OCI-LY3 (cell line): ENCODE data around the gene ZFAND5.

ENCODE experiments used
- H2AFZ ChIP-seq: fragments of 200-600, 300-600 bp; shearing (Covaris generic); 2 replicates; pipeline ENCODE4 v1.6.0; 2014; ENCODE audit warnings: antibody characterized with exemption, low read depth, low read length
- H3K27ac ChIP-seq: fragments of 200-600, 300-600 bp; sonication (generic); 2 replicates; pipeline ENCODE4 v1.5.1; 2014; ENCODE audit warnings: mild to moderate bottlenecking, low read length, moderate library complexity, mixed read lengths
- H3K27me3 ChIP-seq: fragments of 200-600, 300-600 bp; sonication (generic); 2 replicates; pipeline ENCODE4 v1.6.1; 2014; ENCODE audit warnings: low read depth, low read length, mixed read lengths
- H3K36me3 ChIP-seq: fragments of 200-600, 300-600 bp; sonication (generic); replicated peaks from 2 replicates; pipeline ENCODE3; 2014; ENCODE audit warnings: low read depth, low read length, mixed read lengths
- H3K4me1 ChIP-seq: fragments of 300-600, 200-600 bp; sonication (generic); 2 replicates; pipeline ENCODE4 v1.6.1; 2014; ENCODE audit warnings: low read length, mixed read lengths
- H3K4me2 ChIP-seq: fragments of 200-600, 300-600 bp; sonication (generic); 2 replicates; pipeline ENCODE4 v1.6.1; 2014; ENCODE audit warnings: low read length, mixed read lengths
- H3K4me3 ChIP-seq: fragments of 300-600, 200-600 bp; sonication (generic); 2 replicates; pipeline ENCODE4 v1.5.1; 2014; ENCODE audit warnings: antibody characterized with exemption, mild to moderate bottlenecking, low read length, moderate library complexity
- H3K79me2 ChIP-seq: fragments of 300-600, 200-600 bp; shearing (Covaris generic); 2 replicates; pipeline ENCODE4 v1.6.1; 2014; ENCODE audit warnings: mild to moderate bottlenecking, low read length, mixed read lengths
- H3K9ac ChIP-seq: fragments of 300-600, 200-600 bp; shearing (Covaris generic); 2 replicates; pipeline ENCODE4 v1.6.0; 2014; ENCODE audit warnings: mild to moderate bottlenecking, low read length, moderate library complexity
- H3K9me3 ChIP-seq: fragments of 200-600, 300-600 bp; shearing (Covaris generic); 2 replicates; pipeline ENCODE4 v1.6.1; 2014; ENCODE audit warnings: low read length, mixed read lengths; ENCODE audit not compliant: insufficient read depth
- H4K20me1 ChIP-seq: fragments of 200-600, 300-600 bp; sonication (generic); 2 replicates; pipeline ENCODE4 v1.6.1; 2016; ENCODE audit warnings: low read length, mixed read lengths; ENCODE audit not compliant: insufficient read depth
- CTCF ChIP-seq: fragments of 200-600, 300-600 bp; sonication (generic); IDR thresholded peaks from 2 replicates; pipeline ENCODE4 v1.5.1; 2014; ENCODE audit warnings: antibody characterized with exemption, low read length, low read depth
- EZH2phosphoT487 ChIP-seq: fragments of 200-600 bp; shearing (Covaris generic); IDR thresholded peaks from 2 replicates; pipeline ENCODE4 v1.6.1; 2018; ENCODE audit warnings: antibody characterized with exemption, mixed run types, low read depth

ZFAND5 gene

DNA sequence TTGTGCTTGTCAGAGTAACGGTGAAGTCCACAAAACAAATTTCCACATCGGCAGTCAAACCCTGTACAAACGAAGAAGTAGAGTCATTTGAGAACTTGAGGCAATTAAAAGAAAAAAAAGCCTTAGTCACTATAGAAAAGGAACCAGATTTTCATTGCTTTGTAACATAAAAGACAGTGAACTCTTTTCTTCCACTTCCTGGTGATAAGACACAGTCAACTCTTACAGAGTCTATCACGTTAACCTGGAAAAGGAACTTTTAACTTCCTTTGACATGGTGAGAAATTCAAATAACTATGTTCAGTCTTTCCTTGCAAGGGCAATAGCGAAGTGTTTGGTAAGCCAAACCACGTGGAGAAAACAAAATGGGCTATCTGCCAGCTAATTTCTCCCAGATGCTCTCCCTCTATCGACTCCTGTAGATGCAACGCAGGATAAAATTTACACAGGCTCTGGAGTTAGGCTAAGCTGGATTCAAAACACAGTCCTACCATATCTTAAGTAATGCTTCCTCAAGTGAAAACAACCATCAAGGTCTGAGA lies 8.9 kb downstream of the ZFAND5 start:
- Histone ChIP-seq H3K9ac (no peak overlapping the region), H4K20me1 (peaks cover 48% of the 10 kb centered on the region), H3K27me3 (no peaks in the 10 kb centered on the region), H3K79me2 (peaks cover 52% of the 10 kb centered on the region), H3K4me3 (no peak overlapping the region), H3K27ac (no peak overlapping the region), H3K9me3 (no peaks in the 10 kb centered on the region), H3K4me2 (no peak overlapping the region), H2AFZ (no peak overlapping the region), H3K4me1 (peaks cover 5% of the 10 kb centered on the region), H3K36me3 (peaks cover 80% of the 10 kb centered on the region)
- no peak for TF ChIP-seq CTCF
- TF ChIP-seq EZH2phosphoT487: no peak

DNA sequence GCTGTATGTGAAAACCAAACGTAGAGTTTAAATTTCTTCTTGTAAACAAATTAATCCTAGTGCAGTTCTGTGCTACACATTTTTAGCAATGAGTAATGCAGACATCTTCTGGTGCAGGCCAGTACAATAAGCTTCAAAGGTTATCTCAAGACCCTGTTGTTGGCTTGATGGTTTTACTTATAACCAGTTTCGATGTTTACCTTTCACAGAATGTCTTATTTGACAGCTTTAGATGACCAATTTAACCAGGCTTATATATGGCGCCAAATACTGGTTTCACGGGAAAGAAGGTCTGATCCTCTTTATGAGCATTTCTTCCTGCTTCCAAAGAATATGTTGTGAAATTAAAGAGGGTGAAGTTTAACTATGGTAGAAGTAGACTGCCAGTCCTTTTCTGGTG lies 9.9 kb downstream of the ZFAND5 start:
- Histone ChIP-seq H3K27me3 (no peaks in the 10 kb centered on the region), H3K9ac (no peak overlapping the region), H3K9me3 (no peaks in the 10 kb centered on the region), H3K27ac (no peak overlapping the region), H3K36me3 (peaks cover 76% of the 10 kb centered on the region), H3K4me2 (no peak overlapping the region), H4K20me1 (peaks cover 38% of the 10 kb centered on the region), H2AFZ (no peak overlapping the region), H3K4me3 (no peak overlapping the region), H3K4me1 (no peaks in the 10 kb centered on the region), H3K79me2 (peaks cover 42% of the 10 kb centered on the region)
- TF ChIP-seq EZH2phosphoT487: no peak
- TF ChIP-seq CTCF: no peak

- peaks cover 38% of the 10 kb centered on the region for H3K79me2 ChIP-seq
- H3K9ac ChIP-seq: no peak overlapping the region
- H3K4me3 ChIP-seq: no peak overlapping the region
- H3K9me3 ChIP-seq: no peaks in the 10 kb centered on the region
- no peak overlapping the region for H3K4me2 ChIP-seq
- no peak overlapping the region for H2AFZ ChIP-seq
- no peak overlapping the region for H3K27ac ChIP-seq
- no peaks in the 10 kb centered on the region for H3K27me3 ChIP-seq
- no peaks in the 10 kb centered on the region for H3K4me1 ChIP-seq
- H3K36me3 ChIP-seq: peaks cover 72% of the 10 kb centered on the region
- peaks cover 34% of the 10 kb centered on the region for H4K20me1 ChIP-seq
- TF ChIP-seq EZH2phosphoT487 (no peak), CTCF (no peak)
These were observed 10.3 kb downstream of the ZFAND5 start for GRCh38 chr9:72354704-72355103.

DNA sequence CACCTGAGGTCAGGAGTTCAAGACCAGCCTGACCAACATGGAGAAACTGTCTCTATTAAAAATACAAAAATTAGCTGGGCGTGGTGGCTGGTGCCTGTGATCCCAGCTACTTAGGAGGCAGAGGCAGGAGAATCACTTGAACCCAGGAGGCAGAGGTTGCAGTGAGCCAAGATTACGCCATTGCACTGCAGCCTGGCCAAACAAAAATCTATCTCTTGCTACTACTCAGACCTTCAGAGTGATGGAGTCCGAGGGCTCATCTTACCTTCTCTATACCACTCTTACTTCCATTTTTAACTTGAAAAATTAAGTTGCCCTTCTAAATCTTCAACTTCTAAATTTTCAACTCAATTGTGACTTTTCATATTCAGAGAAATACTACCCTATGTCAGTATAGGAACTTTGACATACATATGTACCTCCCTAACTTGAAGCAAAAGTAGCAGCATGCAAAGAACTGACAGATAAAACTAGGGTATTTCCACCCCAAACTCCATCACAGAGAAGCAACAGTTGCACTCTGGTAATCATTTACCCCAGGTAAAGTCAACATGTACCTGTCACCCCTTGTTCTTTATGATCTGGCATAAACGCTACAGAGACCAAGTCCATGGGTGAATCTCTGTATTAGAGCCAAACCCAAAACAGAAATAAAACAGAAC lies 11.4 kb downstream of the ZFAND5 start:
- Histone ChIP-seq H3K9me3 (no peaks in the 10 kb centered on the region), H3K36me3 (peaks cover 61% of the 10 kb centered on the region), H3K27me3 (no peaks in the 10 kb centered on the region), H3K4me1 (no peaks in the 10 kb centered on the region), H3K79me2 (peaks cover 26% of the 10 kb centered on the region), H3K4me3 (no peak overlapping the region), H2AFZ (no peak overlapping the region), H3K27ac (no peak overlapping the region), H3K9ac (no peak overlapping the region), H3K4me2 (no peak overlapping the region), H4K20me1 (peaks cover 23% of the 10 kb centered on the region)
- TF ChIP-seq CTCF (no peak), EZH2phosphoT487 (no peak)
